ENCODE measurements around the gene CARS2. TPM values are rescaled to one million over a fixed set of nuclear protein-coding genes. Genes with fewer than 3 reads are reported as not detected.
"Not testable (repeated sequence)": the region's sequence is repeated elsewhere in the genome, so short reads cannot be mapped to it uniquely, and the experiment has no call there.

CARS2 gene
- total RNA-seq, 1 experiment from 2014 or later, result 177 TPM

GRCh38 chr13:110666255-110666533 is 39.7 kb downstream of the CARS2 start:
- H3K36me3 ChIP-seq, result peaks cover 87% of the 10 kb centered on the region
- H3K9me3 ChIP-seq, result no peaks in the 10 kb centered on the region; the same call in 1 of the 2 replicates
- no peak overlapping the region for H3K4me3 ChIP-seq
- no peaks in the 10 kb centered on the region for H3K27me3 ChIP-seq
- DNase-seq, result no peak

- Histone ChIP-seq H3K36me3 (peaks cover 93% of the 10 kb centered on the region), H3K4me3 (no peak overlapping the region), H3K27me3 (no peaks in the 10 kb centered on the region), H3K9me3 (peaks cover 4% of the 10 kb centered on the region; the same call in 1 of the 2 replicates)
- no peak for DNase-seq
Measured at GRCh38 chr13:110665491-110666254, 40.2 kb downstream of the CARS2 start.

- no peaks in the 10 kb centered on the region for H3K27me3 ChIP-seq
- H3K9me3 ChIP-seq, result peaks cover 7% of the 10 kb centered on the region
- H3K36me3 ChIP-seq, result peaks cover 93% of the 10 kb centered on the region
- no peak overlapping the region for H3K4me3 ChIP-seq
- DNase-seq, result no peak
Measured at GRCh38 chr13:110664673-110665072, 41.2 kb downstream of the CARS2 start.

GRCh38 chr13:110664041-110664440 is 41.9 kb downstream of the CARS2 start:
- no peak overlapping the region for H3K4me3 ChIP-seq
- no peak for DNase-seq
- H3K36me3 ChIP-seq, result peaks cover 91% of the 10 kb centered on the region
- H3K27me3 ChIP-seq, result no peaks in the 10 kb centered on the region
- H3K9me3 ChIP-seq, result peaks cover 7% of the 10 kb centered on the region

- no peak for DNase-seq
Measured at GRCh38 chr13:110663491-110663890, 42.4 kb downstream of the CARS2 start.

GRCh38 chr13:110662777-110663443 is 43.0 kb downstream of the CARS2 start:
- Histone ChIP-seq H3K4me3 (no peak overlapping the region), H3K9me3 (peaks cover 7% of the 10 kb centered on the region), H3K27me3 (no peaks in the 10 kb centered on the region), H3K36me3 (peaks cover 94% of the 10 kb centered on the region)
- no peak for DNase-seq

More at GRCh38 chr13:110663491-110663890, 42.4 kb downstream of the CARS2 start:
- H3K36me3 ChIP-seq, result peaks cover 90% of the 10 kb centered on the region
- H3K27me3 ChIP-seq, result no peaks in the 10 kb centered on the region
- H3K9me3 ChIP-seq, result peaks cover 7% of the 10 kb centered on the region
- H3K4me3 ChIP-seq, result no peak overlapping the region

GRCh38 chr13:110662091-110662490 is 43.8 kb downstream of the CARS2 start:
- H3K36me3 ChIP-seq, result peaks cover 96% of the 10 kb centered on the region
- DNase-seq, result no peak
- no peak overlapping the region for H3K4me3 ChIP-seq
- H3K9me3 ChIP-seq, result peaks cover 7% of the 10 kb centered on the region
- H3K27me3 ChIP-seq, result no peaks in the 10 kb centered on the region

- Histone ChIP-seq H3K9me3 (peaks cover 7% of the 10 kb centered on the region), H3K4me3 (no peak overlapping the region), H3K36me3 (peaks cover 93% of the 10 kb centered on the region), H3K27me3 (no peaks in the 10 kb centered on the region)
- no peak for DNase-seq
Measured at GRCh38 chr13:110661256-110661655, 44.7 kb downstream of the CARS2 start.

- H3K9me3 ChIP-seq, result not testable (repeated sequence)
- peaks cover 78% of the 10 kb centered on the region for H3K36me3 ChIP-seq
Measured at GRCh38 chr13:110658218-110658911, 47.6 kb downstream of the CARS2 start.

GRCh38 chr13:110657196-110657595 is 48.7 kb downstream of the CARS2 start:
- H3K27me3 ChIP-seq, result no peaks in the 10 kb centered on the region
- no peak for DNase-seq
- H3K9me3 ChIP-seq, result peaks cover 7% of the 10 kb centered on the region
- peaks cover 66% of the 10 kb centered on the region for H3K36me3 ChIP-seq
- H3K4me3 ChIP-seq, result no peak overlapping the region

More at GRCh38 chr13:110658218-110658911, 47.6 kb downstream of the CARS2 start:
- DNase-seq, H3K4me3 ChIP-seq, H3K27me3 ChIP-seq: not testable (repeated sequence)

GRCh38 chr13:110653851-110654250 is 52.1 kb downstream of the CARS2 start:
- no peaks in the 10 kb centered on the region for H3K9me3 ChIP-seq
- H3K36me3 ChIP-seq, result peaks cover 49% of the 10 kb centered on the region
- H3K4me3 ChIP-seq, result no peak overlapping the region
- no peak for DNase-seq
- no peaks in the 10 kb centered on the region for H3K27me3 ChIP-seq

- peaks cover 44% of the 10 kb centered on the region for H3K36me3 ChIP-seq
- DNase-seq, result no peak
- H3K27me3 ChIP-seq, result no peaks in the 10 kb centered on the region
- no peaks in the 10 kb centered on the region for H3K9me3 ChIP-seq
- no peak overlapping the region for H3K4me3 ChIP-seq
Measured at GRCh38 chr13:110653271-110653670, 52.6 kb downstream of the CARS2 start.

GRCh38 chr13:110652764-110653163 is 53.2 kb downstream of the CARS2 start:
- no peaks in the 10 kb centered on the region for H3K9me3 ChIP-seq
- peaks cover 39% of the 10 kb centered on the region for H3K36me3 ChIP-seq
- no peak for DNase-seq
- no peak overlapping the region for H3K4me3 ChIP-seq
- no peaks in the 10 kb centered on the region for H3K27me3 ChIP-seq

- H3K27me3 ChIP-seq, result no peaks in the 10 kb centered on the region
- no peak for DNase-seq
- peaks cover 34% of the 10 kb centered on the region for H3K36me3 ChIP-seq
- H3K9me3 ChIP-seq, result no peaks in the 10 kb centered on the region
- H3K4me3 ChIP-seq, result no peak overlapping the region
Measured at GRCh38 chr13:110652231-110652730, 53.6 kb downstream of the CARS2 start.

- peaks cover 31% of the 10 kb centered on the region for H3K36me3 ChIP-seq
Measured at GRCh38 chr13:110651726-110652230, 54.1 kb downstream of the CARS2 start.

GRCh38 chr13:110651271-110651670 is 54.6 kb downstream of the CARS2 start:
- Histone ChIP-seq H3K4me3 (no peak overlapping the region), H3K27me3 (no peaks in the 10 kb centered on the region), H3K36me3 (peaks cover 27% of the 10 kb centered on the region), H3K9me3 (no peaks in the 10 kb centered on the region)
- DNase-seq, result no peak

More at GRCh38 chr13:110651726-110652230, 54.1 kb downstream of the CARS2 start:
- no peak overlapping the region for H3K4me3 ChIP-seq
- H3K9me3 ChIP-seq, result no peaks in the 10 kb centered on the region
- no peak for DNase-seq
- H3K27me3 ChIP-seq, result no peaks in the 10 kb centered on the region

- H3K4me3 ChIP-seq, result no peak overlapping the region
- H3K36me3 ChIP-seq, result peaks cover 23% of the 10 kb centered on the region
- no peak for DNase-seq
- no peaks in the 10 kb centered on the region for H3K27me3 ChIP-seq
- no peaks in the 10 kb centered on the region for H3K9me3 ChIP-seq
Measured at GRCh38 chr13:110650436-110650835, 55.5 kb downstream of the CARS2 start.
